GM20000 (cell line): ENCODE data around the gene BEND6.

Experiments used
- DNase-seq: peaks from one replicate; pipeline ENCODE4 v3.0.0; 2012; ENCODE audit warnings: low spot score
- CTCF ChIP-seq: IDR thresholded peaks from 2 replicates; pipeline ENCODE4 v1.5.1; 2012; ENCODE audit warnings: mild to moderate bottlenecking, control low read depth; ENCODE audit errors: extremely low read depth, missing control alignments

BEND6 gene, protein sequence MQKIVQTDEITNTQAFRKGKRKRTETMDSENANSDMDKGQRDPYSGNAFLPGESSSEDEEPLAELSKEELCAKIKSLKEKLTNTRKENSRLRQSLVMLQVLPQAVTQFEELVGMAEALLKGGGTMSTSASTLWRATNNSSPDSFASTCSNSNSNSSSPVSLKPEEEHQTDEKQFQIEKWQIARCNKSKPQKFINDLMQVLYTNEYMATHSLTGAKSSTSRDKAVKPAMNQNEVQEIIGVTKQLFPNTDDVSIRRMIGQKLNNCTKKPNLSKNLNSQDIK

GRCh38 chr6:56954403-56955170, at the start of gene BEND6:
Gene BEND6 (plus strand): TSS chr6:56955107. CDS start chr6:56981811, 26,704 bp downstream.
- DNase-seq: peak; percentile 81
- no peak for TF ChIP-seq CTCF

DNA sequence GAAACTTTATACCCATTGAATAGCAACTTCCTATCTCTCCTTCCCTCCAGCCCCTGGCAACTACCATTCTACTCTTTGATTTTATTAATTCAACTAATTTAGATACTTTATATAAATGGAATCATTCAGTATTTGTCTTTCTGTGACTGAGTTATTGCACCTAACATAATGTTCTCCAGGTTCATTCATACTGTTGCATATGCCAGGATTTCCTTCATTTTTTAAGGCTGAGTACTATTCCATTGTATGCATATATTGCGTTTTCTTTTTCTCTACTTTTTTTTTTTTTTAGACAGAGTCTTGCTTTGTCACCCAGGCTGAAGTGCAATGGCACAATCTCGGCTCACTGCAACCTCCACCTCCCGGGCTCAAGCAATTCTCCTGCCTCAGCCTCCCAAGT, 49.5 kb upstream of the BEND6 start:
- DNase-seq: no peak

DNA sequence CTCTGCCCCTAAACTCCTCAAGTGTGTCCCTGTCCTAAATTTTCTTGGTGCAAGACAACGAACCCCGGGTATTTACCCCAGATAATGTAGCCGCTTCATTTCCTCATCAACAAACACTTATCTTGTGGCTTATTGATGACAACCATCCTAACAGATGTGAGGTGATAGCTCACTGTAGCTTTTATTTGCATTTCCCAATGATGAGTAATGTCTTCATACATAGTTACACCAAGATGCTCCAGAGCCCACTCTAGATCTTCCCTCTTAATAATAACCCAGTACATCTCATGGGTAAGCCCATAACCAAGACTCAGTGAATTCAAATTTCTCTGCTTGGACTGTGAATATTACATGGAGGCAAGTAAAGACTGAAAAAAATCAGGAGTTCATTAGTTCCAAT, 48.2 kb upstream of the BEND6 start:
- no peak for DNase-seq
- TF ChIP-seq CTCF: no peak

More for the DNA sequence above, 49.5 kb upstream of the BEND6 start:
- no peak for TF ChIP-seq CTCF

- TF ChIP-seq CTCF: no peak
- no peak for DNase-seq
Measured at GRCh38 chr6:56909115-56909907, 45.6 kb upstream of the BEND6 start.

- TF ChIP-seq CTCF: no peak
- no peak for DNase-seq
Measured at GRCh38 chr6:56911847-56912246, 43.1 kb upstream of the BEND6 start.

DNA sequence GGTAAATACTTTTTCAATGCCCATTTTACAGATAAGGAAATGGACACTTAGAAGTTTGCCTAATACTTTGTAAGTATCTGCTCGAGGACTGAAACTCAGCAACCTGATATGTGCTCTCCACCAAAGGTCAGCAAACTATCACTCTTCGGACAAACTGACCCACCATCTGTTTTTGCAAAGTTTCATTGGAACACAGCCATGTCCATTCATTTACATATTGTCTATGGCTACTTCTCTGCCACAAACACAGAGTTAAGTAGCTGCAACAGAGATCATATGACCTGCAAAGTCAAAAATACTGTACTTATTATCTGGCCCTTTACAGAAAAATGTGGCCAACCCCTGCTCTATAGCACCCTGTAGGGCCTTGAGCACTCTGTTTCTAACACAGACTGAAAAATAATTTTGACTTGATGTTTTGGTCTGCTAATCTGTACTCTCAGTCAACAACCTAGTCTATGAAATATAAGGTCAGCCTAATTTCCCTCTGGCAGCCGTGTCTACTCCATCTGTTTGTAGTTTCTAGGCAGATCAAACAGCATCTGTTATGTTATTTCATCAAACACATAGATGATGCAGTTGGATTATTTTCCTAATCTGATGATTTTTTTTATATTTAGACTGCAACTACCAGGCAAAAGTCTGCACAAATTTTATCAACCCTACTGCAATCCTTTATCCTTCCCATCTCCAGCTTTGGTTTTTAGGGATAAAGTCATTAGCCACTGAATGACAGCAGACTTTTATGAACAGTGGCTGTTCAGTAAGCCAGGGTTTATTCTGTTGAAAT, 41.4 kb upstream of the BEND6 start:
- no peak for TF ChIP-seq CTCF
- DNase-seq: no peak
